H9 (cell line): ENCODE data around the gene HS3ST4. TPM values are rescaled to one million over a fixed set of nuclear protein-coding genes. Genes with fewer than 3 reads are reported as not detected.

Source experiments
- DNase-seq: peaks from one replicate; pipeline ENCODE4 v3.0.0-alpha.2; 2017
- H2AFZ ChIP-seq: one replicate; pipeline ENCODE4 v1.6.1; 2013; ENCODE audit warnings: mild to moderate bottlenecking, low read length, control low read depth, moderate library complexity
- H2AK5ac ChIP-seq: 2 replicates; pipeline ENCODE4 v1.6.1; 2013; ENCODE audit warnings: low read length, control low read depth, mixed read lengths; ENCODE audit not compliant: insufficient read length
- H2BK120ac ChIP-seq: one replicate; pipeline ENCODE4 v1.6.1; 2013; ENCODE audit warnings: low read depth, mild to moderate bottlenecking, low read length, control low read depth, inconsistent platforms; ENCODE audit not compliant: poor library complexity, severe bottlenecking
- H2BK12ac ChIP-seq: 2 replicates; pipeline ENCODE4 v1.6.1; 2013; ENCODE audit warnings: low read length, control low read depth, mixed read lengths, low read depth; ENCODE audit not compliant: insufficient read length
- H2BK15ac ChIP-seq: 2 replicates; pipeline ENCODE4 v1.6.1; 2013; ENCODE audit warnings: low read depth, low read length, control low read depth
- H2BK20ac ChIP-seq: one replicate; pipeline ENCODE4 v1.6.1; 2013; ENCODE audit warnings: low read depth, mild to moderate bottlenecking, low read length, control low read depth, inconsistent platforms; ENCODE audit not compliant: poor library complexity, severe bottlenecking
- H2BK5ac ChIP-seq: 2 replicates; pipeline ENCODE4 v1.6.1; 2013; ENCODE audit warnings: low read length, control low read depth, mixed read lengths; ENCODE audit not compliant: insufficient read length
- H3K14ac ChIP-seq: 2 replicates; pipeline ENCODE4 v1.6.1; 2013; ENCODE audit warnings: low read length, control low read depth; ENCODE audit not compliant: insufficient read depth
- H3K18ac ChIP-seq: 2 replicates; pipeline ENCODE4 v1.6.1; 2013; ENCODE audit warnings: low read depth, mild to moderate bottlenecking, mixed read lengths, low read length, control low read depth; ENCODE audit not compliant: insufficient read length
- H3K23ac ChIP-seq: 2 replicates; pipeline ENCODE4 v1.6.1; 2013; ENCODE audit warnings: low read length, control low read depth, mixed read lengths, low read depth; ENCODE audit not compliant: insufficient read length
- H3K23me2 ChIP-seq: 2 replicates; pipeline ENCODE4 v1.6.1; 2013; ENCODE audit warnings: low read depth, mild to moderate bottlenecking, mixed read lengths, low read length, control low read depth; ENCODE audit not compliant: insufficient read length, poor library complexity, severe bottlenecking
- H3K27ac ChIP-seq: 2 replicates; pipeline ENCODE4 v1.5.1; 2013; ENCODE audit warnings: low read length, control low read depth, mixed read lengths, low read depth; ENCODE audit not compliant: insufficient read length
- H3K27me3 ChIP-seq: 2 replicates; pipeline ENCODE4 v1.6.1; 2013; ENCODE audit warnings: low read length, control low read depth, inconsistent platforms; ENCODE audit not compliant: insufficient read depth
- H3K4ac ChIP-seq: 2 replicates; pipeline ENCODE4 v1.6.1; 2013; ENCODE audit warnings: low read depth, mild to moderate bottlenecking, control low read depth, inconsistent platforms, low read length, moderate library complexity
- H3K4me1 ChIP-seq: 2 replicates; pipeline ENCODE4 v1.6.1; 2013; ENCODE audit warnings: low read length, control low read depth, inconsistent platforms; ENCODE audit not compliant: insufficient read depth
- H3K4me2 ChIP-seq: 2 replicates; pipeline ENCODE4 v1.6.1; 2013; ENCODE audit warnings: low read length, control low read depth, mixed read lengths; ENCODE audit not compliant: insufficient read length, insufficient read depth
- H3K56ac ChIP-seq: 2 replicates; pipeline ENCODE4 v1.6.1; 2013; ENCODE audit warnings: low read depth, mild to moderate bottlenecking, mixed read lengths, low read length, control low read depth; ENCODE audit not compliant: insufficient read length
- H3K79me1 ChIP-seq: 2 replicates; pipeline ENCODE4 v1.6.1; 2013; ENCODE audit warnings: low read depth, mild to moderate bottlenecking, moderate library complexity, low read length, control low read depth, inconsistent platforms; ENCODE audit not compliant: insufficient read depth, poor library complexity, severe bottlenecking
- H3K79me2 ChIP-seq: 2 replicates; pipeline ENCODE4 v1.6.1; 2013; ENCODE audit warnings: low read length, control low read depth, inconsistent platforms; ENCODE audit not compliant: insufficient read depth
- H3K9ac ChIP-seq: 2 replicates; pipeline ENCODE4 v1.6.1; 2013; ENCODE audit warnings: low read length, control low read depth, mixed read lengths; ENCODE audit not compliant: insufficient read length; ENCODE audit errors: extremely low read depth
- H3K9me3 ChIP-seq: one replicate; pipeline ENCODE4 v1.6.1; 2013; ENCODE audit warnings: low read depth, low read length, inconsistent platforms; ENCODE audit not compliant: control insufficient read depth
- H3T11ph ChIP-seq: one replicate; pipeline ENCODE4 v1.6.1; 2013; ENCODE audit warnings: mild to moderate bottlenecking, low read length, control low read depth, inconsistent platforms
- H4K20me1 ChIP-seq: one replicate; pipeline ENCODE4 v1.6.1; 2013; ENCODE audit not compliant: control insufficient read depth, insufficient read length, insufficient read depth
- H4K5ac ChIP-seq: 2 replicates; pipeline ENCODE4 v1.6.1; 2013; ENCODE audit warnings: low read depth, mild to moderate bottlenecking, mixed read lengths, low read length, control low read depth; ENCODE audit not compliant: insufficient read length
- H4K8ac ChIP-seq: replicated peaks from 2 replicates; pipeline ENCODE4 v1.6.1; 2013; ENCODE audit warnings: low read length, control low read depth, mixed read lengths, low read depth; ENCODE audit not compliant: insufficient read length
- H4K91ac ChIP-seq: 2 replicates; pipeline ENCODE4 v1.6.1; 2013; ENCODE audit warnings: low read depth, mild to moderate bottlenecking, moderate library complexity, mixed read lengths, low read length, control low read depth; ENCODE audit not compliant: insufficient read length
- H3K27ac Mint-ChIP-seq, 3 experiments: 2 replicates in 2 of 3; 3 replicates in 1 of 3; pipeline ENCODE4 v1.8.0; 2020 to 2021; ENCODE audit warnings: mixed read lengths in 3 of 3, mild to moderate bottlenecking in 1 of 3, moderate library complexity in 1 of 3
- H3K27me3 Mint-ChIP-seq: 2 replicates; pipeline ENCODE4 v1.8.0; 2021; ENCODE audit warnings: low read depth, mild to moderate bottlenecking, moderate library complexity, mixed read lengths
- H3K36me3 Mint-ChIP-seq, 3 experiments: 2 replicates in 2 of 3; 3 replicates in 1 of 3; pipeline ENCODE4 v1.8.0; 2020 to 2021; ENCODE audit warnings: low read depth in 3 of 3, mixed read lengths in 3 of 3; ENCODE audit not compliant: insufficient read depth in 1 of 3
- H3K4me1 Mint-ChIP-seq, 2 experiments: 2 replicates each; pipeline ENCODE4 v1.8.0; 2020; ENCODE audit warnings: mixed read lengths in 2 of 2
- H3K4me3 Mint-ChIP-seq, 2 experiments: 2 replicates in 1 of 2; 3 replicates in 1 of 2; pipeline ENCODE4 v1.8.0; 2020 to 2021; ENCODE audit warnings: mild to moderate bottlenecking in 2 of 2, mixed read lengths in 2 of 2, moderate library complexity in 1 of 2
- H3K9me3 Mint-ChIP-seq, 2 experiments: 2 replicates in 1 of 2; 3 replicates in 1 of 2; pipeline ENCODE4 v1.8.0; 2020; ENCODE audit warnings: mild to moderate bottlenecking in 2 of 2, mixed read lengths in 2 of 2, moderate library complexity in 1 of 2
- WGBS: extraction: QIAGEN DNeasy Blood & Tissue Kit; methylation state at CpG from one replicate; pipeline ENCODE4 v1.1.7; 2013; ENCODE audit warnings: missing lambda C conversion rate, low lambda C conversion rate, mixed read lengths; ENCODE audit not compliant: insufficient read length; ENCODE audit errors: extremely low coverage; 5-methylcytosine and 5-hydroxymethylcytosine counted together
- total RNA-seq: library from RNA; stranded (reverse); gene quantifications from 2 replicates; pipeline ENCODE4 v1.2.1, GENCODE V29; 2021
- TF ChIP-seq, protein P1 (sequence below): fragments of 200-600 bp; sonication (generic); conservative IDR thresholded peaks from 3 replicates; pipeline ENCODE4 v1.8.0; 2021; ENCODE audit warnings: antibody characterized with exemption, mild to moderate bottlenecking

Gene HS3ST4
- total RNA-seq, 1 experiment from 2014 or later: 1.7 TPM

DNA sequence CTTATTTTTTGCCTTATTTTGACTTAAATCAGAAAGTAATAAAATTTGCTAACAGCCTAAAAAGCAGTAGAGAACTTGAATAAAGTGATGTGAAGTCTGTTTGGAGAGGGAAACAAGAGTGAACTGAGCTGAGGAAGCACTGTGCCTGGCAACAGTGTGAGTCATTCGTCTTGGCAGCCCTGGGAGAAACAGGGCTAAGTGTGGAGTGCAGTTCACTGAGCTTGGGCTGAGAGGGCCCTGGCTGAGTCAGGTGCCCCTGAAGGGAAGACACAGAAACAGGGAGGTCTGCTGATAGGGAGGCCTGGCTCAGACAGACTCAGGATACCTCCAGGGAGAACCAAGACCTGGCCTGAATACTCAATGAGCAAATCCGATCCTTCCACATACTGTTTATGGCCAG, 132.1 kb downstream of the HS3ST4 start:
- Mint-ChIP-seq H3K36me3 (peaks cover 2 to 6% (median 4%) of the 10 kb centered on the region in 3 experiments; a peak in 6 of 7 replicates), H3K27me3 (no peaks in the 10 kb centered on the region), H3K27ac (no peak overlapping the region), H3K4me1 (no peaks in the 10 kb centered on the region), H3K4me3 (no peak overlapping the region), H3K9me3 (peaks cover 7 to 9% of the 10 kb centered on the region in 2 experiments)
- TF ChIP-seq, protein P1, sequence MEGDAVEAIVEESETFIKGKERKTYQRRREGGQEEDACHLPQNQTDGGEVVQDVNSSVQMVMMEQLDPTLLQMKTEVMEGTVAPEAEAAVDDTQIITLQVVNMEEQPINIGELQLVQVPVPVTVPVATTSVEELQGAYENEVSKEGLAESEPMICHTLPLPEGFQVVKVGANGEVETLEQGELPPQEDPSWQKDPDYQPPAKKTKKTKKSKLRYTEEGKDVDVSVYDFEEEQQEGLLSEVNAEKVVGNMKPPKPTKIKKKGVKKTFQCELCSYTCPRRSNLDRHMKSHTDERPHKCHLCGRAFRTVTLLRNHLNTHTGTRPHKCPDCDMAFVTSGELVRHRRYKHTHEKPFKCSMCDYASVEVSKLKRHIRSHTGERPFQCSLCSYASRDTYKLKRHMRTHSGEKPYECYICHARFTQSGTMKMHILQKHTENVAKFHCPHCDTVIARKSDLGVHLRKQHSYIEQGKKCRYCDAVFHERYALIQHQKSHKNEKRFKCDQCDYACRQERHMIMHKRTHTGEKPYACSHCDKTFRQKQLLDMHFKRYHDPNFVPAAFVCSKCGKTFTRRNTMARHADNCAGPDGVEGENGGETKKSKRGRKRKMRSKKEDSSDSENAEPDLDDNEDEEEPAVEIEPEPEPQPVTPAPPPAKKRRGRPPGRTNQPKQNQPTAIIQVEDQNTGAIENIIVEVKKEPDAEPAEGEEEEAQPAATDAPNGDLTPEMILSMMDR: no peak
- Histone ChIP-seq H3K14ac (no peak overlapping the region), H4K5ac (no peak overlapping the region), H3K18ac (no peak overlapping the region), H2AK5ac (no peak overlapping the region), H3K9ac (no peak overlapping the region), H3K23me2 (no peaks in the 10 kb centered on the region), H3K23ac (no peak overlapping the region), H3T11ph (no peak overlapping the region), H4K20me1 (no peaks in the 10 kb centered on the region), H2BK20ac (no peak overlapping the region), H2BK15ac (no peak overlapping the region), H4K91ac (no peak overlapping the region), H4K8ac (no peak overlapping the region), H3K79me2 (no peaks in the 10 kb centered on the region), H3K4me1 (no peaks in the 10 kb centered on the region), H3K56ac (no peak overlapping the region), H3K27ac (no peak overlapping the region), H3K27me3 (no peaks in the 10 kb centered on the region), H3K79me1 (no peaks in the 10 kb centered on the region), H2BK12ac (no peak overlapping the region), H2AFZ (no peak overlapping the region), H3K4ac (no peak overlapping the region), H2BK120ac (no peak overlapping the region), H3K9me3 (no peaks in the 10 kb centered on the region), H2BK5ac (no peak overlapping the region), H3K4me2 (no peak overlapping the region)
- DNase-seq: no peak
- WGBS: no CpG with 5 or more reads among the region's 2 CpGs
